Suppressor macrophage (primary cell): ENCODE results near the gene IDS.
A peak's percentile ranks its signal among the peaks of the same experiment; 100 is the strongest.
"Not testable (repeated sequence)": the region's sequence is repeated elsewhere in the genome, so short reads cannot be mapped to it uniquely, and the experiment has no call there.

Experiments used
- DNase-seq, 4 experiments: peaks; one replicate each; pipeline ENCODE4 v3.0.0-alpha.2; 2020 to 2022

IDS gene

DNA sequence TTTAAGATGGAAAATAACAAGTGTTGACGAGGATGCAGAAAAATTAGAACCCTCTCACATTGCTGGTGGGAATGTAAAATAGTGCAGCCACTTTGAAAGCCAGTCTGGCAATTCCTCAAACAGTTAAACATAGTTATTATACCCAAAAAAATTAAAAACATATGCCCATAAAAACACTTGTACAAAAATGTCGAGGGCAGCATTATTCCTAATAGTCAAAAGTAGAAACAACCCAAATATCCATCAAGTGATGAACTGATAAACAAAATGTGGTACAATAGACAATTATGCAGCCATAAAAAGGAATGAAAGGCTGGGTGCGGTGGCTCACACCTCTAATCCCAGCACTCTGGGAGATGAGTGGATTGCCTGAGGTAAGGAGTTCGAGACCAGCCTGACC is 6.3 kb downstream of the IDS start:
- no peak for DNase-seq

DNA sequence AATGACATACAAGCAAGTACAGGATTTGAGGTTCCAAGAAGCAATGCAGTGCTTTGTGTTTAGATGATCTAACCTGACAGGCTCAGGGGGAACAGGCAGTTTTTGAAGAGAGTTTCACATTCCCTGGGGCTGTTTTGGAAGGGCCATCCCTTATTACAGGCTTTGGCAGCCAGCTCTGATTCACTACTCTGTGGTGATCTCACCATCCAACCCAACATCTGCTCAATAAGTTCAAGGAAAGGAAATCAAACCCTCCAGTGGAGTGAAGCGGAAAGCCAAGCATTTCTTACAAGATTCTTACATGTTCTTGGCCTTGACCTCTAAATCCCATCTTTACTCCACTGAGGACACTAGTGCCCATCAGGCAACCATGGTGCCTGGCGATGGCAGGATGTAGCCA is 7.5 kb downstream of the IDS start:
- DNase-seq = no peak

DNA sequence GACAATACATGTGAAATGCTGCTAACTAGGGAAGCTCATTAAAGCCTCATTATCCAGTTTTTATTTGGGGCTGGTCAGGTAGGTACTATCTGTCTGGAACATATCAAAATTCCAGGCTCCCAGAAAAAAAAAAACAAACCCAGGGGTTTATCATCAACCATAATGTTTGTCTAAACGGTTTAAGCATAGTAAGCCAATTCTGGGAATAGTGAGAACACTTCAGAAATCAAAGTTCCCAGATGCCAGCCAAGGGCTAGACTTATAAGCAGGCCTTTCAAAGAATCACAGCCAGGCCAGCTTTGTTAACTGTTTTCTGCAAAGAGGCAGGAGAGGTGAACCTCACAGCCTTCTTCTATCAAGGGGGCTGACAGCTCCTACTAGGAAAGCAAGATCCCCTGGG is 8.1 kb downstream of the IDS start:
- no peak for DNase-seq

DNA sequence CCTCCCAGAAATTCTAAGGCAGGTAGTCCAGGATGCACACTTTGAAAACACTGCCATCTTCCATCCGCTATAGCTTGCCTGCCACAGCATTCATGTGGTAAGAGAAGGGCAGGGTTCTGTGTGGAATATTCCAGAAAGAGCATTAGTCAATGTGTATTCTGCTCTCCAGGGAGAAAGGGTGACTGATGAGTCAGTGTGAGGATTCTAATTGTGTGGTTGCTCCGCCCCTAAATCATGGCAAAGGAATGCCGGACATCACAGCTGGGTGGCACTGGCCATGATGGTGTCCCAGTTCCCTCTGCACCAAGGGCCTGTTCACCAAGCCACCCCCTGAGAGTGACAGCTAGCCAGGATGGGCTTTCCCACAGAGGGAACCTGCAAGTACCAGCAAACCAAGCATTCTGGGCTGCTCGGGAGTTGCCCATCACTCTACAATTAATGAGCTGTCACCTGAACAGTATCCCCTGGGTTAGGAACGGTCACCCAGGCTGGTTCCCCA is 9.5 kb downstream of the IDS start:
- DNase-seq = no peak

DNA sequence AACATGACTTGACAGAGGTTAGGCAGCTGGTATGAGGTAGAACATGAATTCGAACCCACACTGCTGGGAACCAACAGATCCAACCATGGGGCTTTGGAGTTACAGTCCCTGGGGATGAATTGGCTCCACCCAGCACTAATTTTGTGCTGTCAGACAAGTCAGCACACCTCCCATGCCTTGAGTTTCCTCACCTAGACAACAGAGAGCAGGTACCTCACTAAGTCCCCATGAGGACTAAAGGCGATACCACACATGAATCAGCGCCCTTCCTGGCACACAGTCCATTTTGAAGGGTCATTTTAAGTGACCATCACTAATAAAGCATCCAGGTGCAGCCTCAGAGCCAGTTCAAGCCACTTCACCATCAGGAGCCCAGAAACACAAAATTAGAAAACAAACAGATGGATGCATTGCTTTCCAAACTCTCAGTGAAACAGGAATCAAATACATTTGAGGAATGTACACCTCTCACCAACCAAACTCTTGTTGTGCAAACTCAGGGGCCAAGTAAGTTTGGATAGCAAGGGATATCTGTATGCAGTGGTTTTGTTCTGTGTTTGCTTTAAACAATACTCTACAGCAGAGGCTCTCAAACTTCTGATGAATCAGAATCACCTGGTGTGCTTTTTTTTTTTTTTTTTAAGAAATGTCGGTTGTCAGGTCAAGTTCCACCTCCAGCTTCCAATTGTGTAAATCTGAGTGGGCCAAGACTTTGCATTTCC is 10.1 kb downstream of the IDS start:
- DNase-seq = no peak

DNA sequence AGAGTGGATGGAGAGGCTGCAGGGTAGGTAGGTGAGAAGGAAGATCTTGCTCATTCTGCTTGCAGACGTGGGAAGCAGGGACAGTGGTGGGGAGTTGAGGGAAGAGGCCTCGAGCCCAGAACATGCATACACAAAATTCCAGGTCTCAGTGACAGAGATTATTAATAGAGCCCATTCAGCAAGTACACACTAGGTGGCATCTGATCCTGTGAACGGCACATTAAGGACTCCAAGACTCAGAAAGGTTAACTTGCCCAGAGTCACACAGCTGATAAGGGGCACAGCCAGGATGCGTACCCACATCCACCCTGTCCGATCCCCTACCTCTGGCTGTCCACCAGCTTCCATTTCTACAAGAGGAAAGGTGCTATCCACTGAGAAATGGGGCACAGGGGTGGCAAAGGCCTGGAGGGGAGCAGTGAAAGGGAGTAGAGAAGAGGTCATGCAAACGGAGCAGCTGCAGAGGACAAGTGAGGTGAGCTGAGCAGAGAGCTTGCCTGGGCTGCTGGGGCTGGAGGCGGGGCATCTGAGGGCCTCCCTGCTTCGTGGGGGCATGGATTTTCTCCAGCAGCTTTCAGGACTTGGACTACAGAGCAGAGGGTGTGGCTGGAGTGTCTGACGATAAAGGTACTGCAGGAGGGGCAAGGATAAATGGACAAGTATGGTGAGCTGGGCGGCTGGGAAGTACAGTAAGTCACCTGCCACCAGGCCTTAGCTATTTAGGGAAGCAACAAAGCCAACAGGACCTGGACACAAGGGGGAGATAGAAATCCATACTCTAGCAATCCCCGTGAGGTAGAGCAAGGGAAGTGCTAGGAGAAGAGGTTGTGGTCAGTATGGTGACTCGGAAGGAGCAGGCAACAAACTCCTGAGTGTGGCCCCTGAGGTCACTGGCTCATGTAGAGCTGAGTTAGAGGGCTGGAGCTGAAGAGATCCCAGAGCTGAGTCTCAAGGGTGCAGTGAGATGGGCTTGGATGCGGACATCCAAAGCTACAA is 11.2 kb downstream of the IDS start:
- DNase-seq = no peak

DNA sequence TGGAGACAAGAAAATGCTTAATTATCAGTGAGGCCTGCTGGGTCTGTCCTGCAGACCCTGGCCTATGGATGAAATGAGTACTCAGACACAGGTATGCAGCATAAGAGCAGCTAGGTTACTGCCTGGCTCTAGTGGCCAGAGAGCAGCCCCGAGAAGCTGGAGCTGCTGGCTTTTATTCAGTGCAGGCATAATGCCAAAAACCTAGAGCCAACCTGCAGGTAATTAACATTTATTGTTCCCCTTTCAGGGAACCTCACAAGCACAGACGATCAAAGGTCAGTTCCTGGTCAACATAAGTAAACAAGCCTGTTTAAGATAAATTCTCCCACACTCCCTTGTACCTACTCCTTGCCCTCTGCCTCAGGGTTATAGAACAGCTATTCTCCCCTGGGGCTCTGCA is 13.3 kb downstream of the IDS start:
- no peak for DNase-seq

DNA sequence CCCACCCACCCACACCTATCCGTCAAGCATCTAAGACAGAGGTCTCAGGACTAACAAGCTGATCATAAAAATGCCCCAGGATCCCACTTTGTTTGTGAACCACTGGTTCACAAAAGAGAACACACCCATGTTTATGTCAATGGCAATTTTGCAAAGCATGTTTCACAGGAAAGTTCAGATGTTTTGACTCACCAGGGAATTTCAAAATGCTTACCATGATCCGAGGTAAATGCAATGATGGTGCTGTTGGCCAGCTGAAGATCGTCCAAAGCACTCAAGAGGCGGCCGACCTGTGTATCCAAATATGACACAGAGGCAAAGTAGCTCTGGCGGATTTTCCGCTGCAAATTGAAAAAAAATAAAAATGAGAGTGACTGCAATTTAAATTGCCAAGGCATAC is 15.0 kb downstream of the IDS start:
- no peak for DNase-seq

DNA sequence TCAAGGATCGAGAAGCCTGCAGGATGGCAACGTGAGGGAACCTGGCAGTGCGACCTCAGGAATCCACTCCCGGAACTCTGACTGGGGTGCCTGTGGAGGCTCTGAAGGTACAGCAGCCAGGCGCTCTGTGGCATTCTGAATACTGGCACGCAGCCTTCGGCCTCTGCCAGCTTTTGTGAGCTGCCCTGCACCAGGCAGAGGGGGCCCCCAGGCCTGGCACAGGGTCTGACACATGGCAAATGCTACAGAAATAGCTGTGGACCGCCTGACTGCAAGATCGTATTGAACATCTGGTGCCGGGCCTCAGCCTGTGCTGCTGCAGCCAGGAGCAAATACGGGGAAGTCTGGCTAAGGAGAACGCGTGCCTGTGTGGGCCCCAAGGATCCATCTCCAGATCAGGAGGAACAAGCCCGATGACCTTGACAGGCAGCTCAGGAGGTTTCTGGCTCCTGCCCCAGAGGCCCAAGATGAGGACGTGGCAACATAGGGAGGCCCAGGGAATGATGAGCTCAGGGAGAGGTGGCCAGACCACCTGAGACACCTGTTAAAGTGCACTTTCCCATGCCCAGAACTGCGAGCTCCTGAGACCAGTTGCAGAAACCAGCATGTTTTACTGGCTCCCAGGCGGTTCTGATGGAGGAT is 16.6 kb downstream of the IDS start:
- DNase-seq = not testable (repeated sequence)

DNA sequence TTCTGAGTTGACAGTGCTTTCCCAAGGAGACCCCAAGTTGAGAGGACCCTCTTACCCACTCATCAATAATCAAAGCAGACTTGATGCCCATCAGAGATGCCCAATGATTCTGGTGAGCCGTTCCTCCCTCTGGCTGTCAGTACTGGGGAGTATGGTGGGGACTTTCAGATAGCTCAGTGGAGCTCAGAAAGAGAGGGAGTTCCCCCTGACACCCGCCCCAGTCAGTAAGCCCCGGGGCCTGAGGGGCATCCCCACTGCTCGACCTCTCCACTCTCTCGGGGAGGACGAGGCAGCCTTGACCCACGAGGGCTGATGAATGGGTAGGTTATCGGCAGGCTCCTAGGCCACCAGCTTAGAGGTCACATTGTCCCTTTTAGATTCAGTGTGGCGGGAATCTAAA is 17.1 kb downstream of the IDS start:
- DNase-seq = not testable (repeated sequence)

DNA sequence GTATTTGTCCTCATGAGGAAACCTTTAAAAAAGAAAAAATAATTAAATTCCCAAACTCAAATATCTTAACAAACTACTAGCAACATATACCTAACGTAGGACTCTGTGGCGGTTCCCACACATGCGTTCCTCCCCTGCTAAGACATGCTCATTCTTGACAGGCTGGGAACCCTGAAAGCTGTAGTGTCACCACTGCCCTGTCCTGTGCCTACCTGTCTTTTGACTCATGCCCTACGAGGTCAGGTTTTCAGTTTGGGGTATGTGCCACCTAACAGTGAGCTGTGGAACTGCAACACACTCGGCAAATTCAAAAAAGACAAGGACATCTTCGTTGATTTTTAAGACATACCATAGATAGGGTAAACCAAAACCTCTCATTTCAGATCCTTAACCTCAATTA is 17.8 kb downstream of the IDS start:
- DNase-seq = no peak

DNA sequence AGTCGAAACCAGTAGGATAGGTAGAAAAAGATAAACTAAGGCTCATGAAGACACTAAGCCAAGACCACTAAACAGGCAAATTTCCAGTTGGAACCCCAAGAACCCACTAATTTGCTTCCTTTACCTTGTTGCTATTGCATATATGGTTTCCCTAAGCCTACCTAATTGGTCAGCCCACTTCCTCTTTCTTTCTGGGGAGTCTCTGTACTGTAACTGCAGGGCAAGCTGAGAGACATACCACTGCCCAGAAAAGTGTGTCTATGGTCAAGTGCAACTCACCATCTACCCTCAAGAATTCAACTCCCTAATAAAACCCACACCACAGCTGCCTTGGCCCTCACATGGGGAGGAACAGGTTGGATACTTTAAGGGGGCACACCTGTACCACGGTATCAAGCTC is 28.6 kb downstream of the IDS start:
- no peak for DNase-seq

DNA sequence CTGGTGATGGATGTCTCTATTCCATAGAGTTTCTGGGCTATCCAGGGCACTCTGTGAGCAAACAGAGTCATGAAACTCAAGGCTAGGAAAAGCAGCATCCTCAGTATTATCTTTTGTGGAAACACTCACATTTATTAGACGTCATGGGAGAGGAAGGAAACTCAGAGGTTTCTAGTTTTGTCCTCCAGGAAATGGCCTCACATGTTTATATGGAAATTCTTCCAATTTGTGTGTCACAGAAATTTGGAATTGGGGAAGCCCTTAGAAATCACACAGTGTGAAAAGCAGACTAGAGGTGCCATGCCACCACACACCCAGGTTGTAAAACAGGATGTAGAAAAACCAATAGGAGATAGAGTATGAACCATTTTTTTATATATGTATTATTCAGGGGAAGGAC is 31.1 kb downstream of the IDS start:
- peak in 1 of 4 experiments; percentile 15 for DNase-seq

DNA sequence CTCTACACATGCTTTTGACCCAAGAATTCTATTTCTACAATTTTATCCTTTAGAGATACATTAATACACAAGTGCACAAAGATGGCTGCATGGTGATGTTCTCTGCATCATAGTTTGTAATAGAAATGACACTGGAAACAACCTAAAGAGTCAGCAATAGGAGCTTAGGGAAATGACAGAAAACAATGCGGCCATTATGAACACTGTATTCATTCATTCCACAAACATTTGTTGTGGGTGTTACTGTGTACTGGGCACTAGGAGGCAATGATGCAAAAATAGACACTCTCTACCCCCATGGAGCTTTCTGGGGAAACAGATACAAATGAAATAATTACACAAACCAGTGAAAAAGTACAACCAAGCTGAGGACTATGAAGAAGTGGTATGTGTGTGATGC is 32.0 kb downstream of the IDS start:
- DNase-seq = peak in 2 of 4 experiments; percentile 11 to 36

DNA sequence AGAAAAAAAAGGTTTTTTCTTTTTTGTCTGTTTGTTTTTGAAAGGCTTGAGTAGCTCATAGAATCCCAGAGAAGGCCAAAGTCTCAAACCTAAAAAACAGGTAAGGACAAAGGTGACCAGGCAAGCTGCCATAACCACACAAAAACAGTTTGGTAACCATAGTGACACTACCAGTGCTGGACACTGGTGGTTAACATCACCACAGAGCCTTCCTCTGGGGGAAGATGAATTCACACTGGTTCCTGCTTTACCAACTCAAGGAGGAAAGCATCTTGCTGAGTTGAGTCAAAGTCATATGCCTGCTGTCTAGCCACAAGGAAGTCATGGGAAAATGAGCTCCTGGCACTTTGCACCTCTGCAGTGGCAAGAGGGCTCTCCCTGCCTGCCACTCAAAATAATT is 32.5 kb downstream of the IDS start:
- peak; percentile 40 to 82 (median 72) for DNase-seq

DNA sequence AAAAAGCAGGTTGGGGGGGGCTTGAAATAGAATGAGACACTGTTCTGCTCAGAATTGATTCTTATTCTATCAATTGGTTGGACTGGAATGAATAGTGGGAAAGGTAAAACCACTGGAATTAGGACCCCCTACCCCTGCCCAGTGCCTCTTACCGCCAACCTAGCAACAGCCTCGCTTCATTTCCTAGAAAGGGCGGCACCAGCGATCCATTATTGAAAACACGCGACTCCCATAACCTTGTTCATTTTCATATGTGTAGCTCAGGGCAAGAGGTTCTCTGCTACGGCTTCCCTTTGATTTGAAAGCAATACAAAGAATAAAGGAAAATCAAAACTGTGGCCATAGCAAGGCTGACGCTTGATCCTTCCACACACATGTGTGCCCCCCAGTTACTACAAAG is 33.7 kb downstream of the IDS start:
- DNase-seq = no peak

DNA sequence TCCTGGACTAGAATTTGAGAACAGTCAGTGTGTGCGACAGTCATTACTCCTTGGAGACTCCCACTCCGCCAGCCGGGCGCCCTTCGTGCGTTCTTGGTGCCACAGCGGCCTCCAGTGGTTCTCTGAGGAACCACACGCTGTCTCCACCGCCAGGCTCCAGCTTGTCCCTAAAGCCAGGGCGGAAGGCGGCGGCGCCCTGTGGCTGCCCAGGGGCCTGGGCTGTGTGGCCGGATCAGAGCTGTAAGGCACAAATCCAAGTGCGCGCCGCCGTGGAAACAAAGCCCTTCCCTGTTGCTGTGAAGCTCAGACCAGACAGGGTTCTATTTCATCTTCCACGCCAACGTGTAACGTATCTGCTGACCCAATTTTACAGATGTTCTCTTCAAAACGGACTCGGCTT is 34.2 kb downstream of the IDS start:
- peak; percentile 73 to 84 (median 82) for DNase-seq

DNA sequence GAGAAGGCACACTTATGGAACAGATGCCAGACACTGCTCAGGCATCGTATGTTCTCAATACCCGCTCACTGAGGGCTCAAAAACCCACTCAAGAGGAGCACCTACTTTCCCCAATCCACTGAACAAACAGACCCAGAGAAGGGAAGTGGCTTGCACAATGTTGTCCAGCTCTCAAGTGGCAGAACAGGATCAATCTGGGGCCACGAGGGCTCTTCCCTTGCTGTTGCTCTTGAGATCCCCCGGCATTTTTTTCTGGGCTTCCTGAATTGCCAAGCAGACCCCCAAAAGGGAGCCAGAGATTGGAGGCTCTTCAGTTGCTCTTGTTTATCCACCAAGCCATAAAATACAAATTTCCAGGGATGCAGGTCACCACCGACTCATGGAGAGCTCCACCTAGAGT is 35.7 kb downstream of the IDS start:
- no peak for DNase-seq

DNA sequence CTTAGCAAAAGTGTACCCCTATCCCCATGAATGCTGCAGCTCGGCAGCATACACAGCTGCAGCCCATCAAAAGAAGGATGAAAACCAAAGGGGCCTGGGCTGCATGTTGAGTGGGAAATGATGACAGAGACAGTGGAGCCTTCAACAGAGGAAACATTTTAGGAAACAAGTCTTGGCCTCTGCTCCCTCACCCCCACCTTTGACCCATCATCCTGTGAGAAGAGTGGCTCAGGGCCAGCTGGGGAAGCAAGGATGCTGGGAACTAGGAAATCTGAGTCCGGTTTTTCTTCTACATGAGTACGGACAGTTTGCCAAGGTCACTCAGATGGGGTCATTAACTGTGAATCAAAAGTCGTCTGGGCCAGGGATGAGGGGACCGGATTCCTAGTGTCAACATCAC is 37.2 kb downstream of the IDS start:
- no peak for DNase-seq

DNA sequence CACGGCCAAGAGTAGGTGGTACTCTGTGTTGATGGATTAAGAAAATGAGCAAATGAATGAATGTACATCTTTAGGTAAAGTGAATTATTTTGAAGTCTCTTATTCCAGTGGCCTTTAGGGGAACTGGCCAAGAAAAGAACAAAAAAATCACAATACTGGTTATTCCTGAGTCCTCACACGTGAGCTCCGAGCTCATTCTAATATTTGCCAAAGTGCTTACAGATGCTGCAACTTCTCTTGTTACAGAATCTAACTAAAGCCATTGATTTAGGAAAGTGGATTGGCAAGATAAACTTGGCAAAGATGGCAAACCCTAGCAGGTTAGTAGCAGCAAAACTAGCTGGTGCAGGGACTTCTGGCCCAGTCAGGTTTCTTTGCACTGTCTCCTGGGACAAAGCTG is 37.6 kb downstream of the IDS start:
- no peak for DNase-seq

DNA sequence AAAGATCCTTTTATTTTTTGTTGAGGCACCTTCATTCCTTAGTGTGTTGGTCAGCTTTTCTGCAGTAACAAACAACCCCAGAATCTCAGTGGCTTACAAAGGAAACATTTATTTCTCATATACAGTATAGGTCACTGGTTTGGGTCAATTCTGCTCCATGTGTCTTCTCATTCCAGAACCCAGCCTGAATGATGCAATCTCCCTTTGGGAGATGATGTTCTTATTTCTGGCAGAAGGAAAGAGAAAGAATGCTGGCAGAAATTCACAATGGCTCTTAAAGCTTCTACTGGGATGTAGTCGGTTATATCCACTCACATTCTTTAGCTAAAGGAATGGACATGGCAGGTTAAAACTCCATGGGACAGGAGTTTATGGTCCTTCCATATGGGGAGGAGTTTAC is 42.3 kb downstream of the IDS start:
- no peak for DNase-seq

DNA sequence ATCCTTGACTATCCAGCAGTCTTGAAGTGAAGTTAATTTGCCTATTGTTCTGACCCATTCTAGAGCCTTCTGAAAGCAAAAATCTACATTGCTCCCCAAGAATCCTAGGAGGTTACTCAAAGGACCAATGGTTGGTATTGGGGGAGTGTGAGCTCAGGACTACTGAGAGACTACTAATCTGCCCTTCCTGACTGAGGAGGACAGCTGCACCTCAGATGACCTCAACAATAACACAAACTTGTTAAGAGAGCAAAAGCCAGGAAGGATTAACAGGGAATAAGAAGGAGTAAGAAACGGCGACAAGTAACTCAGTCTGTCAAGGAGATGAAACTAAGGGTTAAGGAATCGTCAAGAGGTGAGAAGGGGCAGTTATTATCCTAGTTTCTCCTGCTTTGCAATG is 43.4 kb downstream of the IDS start:
- no peak for DNase-seq

DNA sequence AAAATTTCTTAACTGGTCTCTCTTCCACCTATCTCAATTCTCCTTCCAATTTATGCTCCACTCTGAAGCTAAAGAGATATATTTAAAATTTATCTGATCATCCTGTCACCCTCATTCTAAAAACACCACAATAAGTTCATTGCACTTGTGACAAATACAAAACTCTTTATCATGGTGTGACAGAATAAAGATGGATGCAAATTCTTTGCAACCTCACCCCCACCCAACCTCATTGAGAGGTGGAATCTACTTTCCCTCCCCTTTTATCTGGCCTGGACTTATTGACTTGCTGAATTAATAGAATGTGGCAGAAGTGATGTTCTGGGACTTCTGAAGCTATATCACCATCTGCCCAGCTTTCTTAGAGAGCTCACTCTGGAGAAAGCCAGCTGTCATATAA is 46.5 kb downstream of the IDS start:
- DNase-seq = no peak
